HG03103 (cell line): ENCODE measurements around the gene CITED4.

Experiments
- ATAC-seq: cut with Tn5 transposase; IDR thresholded peaks from one replicate; pipeline ENCODE4 v1.9.1; 2021; ENCODE audit warnings: low read depth; ENCODE audit not compliant: unreplicated experiment

Gene CITED4

DNA sequence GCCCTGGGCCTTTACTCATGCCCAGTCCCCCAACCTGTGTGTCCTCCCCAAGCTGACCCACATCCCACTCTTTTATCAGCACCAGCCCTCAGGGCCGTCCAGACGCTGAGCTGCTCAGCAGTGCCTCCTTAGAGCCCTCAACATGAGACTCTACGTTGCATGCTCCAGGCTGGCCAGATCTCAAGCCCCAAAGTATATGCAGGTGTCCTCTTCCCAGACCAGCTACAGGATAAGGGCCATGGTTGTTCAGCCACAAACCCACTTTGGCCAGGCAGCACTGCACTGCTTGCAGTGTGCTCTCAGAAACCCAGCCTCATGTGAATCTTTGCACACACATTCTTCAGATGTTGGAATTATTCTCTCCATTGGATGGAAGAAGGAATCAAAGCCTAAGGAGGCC, 6.0 kb downstream of the CITED4 start:
- ATAC-seq = no peak

DNA sequence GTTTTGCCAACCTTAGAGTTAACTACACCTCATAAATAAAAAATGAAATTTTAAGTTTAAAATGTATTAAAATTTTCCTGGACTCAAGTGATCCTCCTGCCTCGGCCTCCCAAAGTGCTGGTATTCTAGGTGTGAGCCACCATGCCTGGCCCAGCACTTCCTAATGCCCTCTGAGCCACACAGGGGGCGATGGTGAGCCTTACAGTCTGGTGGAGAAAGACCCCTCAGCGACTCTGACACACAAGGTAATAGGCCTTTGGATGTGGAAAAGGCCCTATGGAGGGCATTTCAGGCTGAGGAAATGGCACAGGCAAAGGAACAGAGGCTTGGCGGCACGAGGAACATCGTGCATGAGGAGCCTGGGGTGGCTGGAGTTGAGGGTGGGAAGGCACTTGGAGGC, 6.7 kb downstream of the CITED4 start:
- no peak for ATAC-seq

DNA sequence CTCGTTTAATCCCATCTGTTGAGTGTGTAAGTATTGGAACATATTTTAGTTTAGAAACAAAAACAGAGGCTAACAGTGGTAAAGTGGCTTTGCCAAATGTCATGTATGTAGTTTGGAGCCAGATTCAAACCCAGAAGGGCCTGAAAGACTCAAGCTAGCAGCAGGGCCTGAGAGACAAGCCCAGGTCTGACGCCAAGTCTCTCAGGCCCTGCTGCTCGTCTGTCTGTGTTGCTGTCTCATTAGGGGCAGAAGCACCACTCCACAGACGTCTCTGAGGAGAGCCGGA, 8.3 kb downstream of the CITED4 start:
- ATAC-seq = no peak

DNA sequence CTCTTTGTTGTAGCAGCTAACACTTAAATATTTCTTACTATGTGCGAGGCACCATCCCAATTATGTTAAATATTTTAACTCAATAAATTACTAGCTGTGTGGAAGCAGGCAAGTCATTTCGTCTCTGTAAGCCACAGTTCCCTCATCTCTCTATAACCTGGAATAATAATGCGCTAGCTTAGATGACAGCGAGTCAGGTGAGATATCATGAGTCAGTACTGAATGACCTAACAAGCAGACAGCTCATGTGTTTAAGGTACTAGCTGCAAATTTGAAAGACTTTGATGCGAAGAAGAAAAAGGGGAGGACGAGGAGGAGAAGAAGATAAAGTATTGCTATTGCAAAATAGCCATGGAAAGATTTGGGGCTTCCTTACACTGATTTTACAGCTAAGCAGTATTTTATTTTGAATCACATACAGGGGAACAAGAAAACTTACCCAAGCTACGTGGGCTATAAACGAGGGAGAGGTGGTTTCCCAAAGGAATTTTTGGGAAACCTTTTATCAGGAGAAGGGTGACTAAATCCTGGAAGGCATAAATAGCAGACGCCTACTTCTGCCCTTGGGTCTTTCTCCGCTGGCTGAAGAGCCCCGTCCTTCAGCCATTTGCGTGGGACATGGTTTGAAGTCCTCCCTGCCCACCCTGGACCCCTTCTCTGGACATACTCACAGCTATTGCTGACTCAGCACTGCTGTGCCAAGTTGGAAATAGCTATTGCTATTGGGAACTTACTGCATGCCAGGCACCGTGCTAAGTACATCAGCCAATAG, 8.9 kb downstream of the CITED4 start:
- no peak for ATAC-seq

DNA sequence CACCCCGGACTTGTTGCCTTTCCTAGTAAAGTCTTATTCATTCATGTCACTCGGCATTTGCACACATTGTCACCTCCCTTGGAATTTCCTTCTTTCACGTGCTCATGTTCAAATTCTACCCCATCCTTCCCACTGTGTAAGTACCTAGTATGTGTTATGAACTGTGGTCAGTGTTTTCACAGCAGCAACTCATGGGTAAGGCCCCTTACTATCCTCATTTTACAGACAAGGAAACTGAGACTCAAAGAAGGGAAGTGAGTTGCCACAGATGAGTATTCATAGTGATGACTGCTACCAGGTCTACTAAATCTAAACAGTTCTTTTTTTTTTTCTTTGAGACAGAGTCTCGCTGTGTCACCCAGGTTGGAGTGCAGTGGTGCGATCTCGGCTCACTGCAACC, 10.5 kb downstream of the CITED4 start:
- no peak for ATAC-seq

DNA sequence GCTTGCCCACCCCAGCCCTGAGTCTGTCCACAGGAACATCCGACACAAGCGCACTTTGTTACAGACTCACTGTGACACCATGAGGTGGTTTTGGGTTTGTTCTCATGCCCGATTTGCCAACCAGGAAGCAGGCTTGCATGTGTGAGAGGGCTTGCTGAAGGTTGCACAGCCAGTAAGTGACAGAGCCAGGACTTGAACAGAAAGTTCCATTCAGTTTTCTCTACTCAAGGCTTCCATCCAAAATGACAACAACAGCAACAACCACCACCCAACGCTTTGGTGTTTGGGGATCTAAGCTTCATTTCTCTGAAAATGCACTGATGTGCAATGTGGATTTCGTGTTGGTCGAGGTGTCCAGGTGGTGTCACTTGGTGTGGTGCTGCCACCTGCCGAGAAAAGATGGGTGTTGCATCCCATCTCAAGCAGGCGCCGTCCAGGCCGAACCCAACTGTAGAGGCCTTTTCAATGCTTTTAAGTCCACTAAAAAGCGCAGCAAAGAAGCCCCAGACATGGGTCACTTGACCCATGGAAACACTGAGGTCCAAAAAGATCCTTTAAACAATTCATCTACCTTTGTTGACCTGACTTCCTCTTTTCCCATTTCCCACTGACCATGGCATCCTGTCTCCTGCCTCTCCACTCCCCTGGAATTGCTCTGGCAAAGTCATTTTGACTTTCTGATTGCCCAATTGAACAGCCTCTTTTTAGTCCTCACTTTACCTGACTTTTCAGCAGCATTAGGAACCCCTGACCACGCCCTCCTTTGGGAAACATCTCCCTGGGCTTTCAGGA, 12.2 kb downstream of the CITED4 start:
- no peak for ATAC-seq

DNA sequence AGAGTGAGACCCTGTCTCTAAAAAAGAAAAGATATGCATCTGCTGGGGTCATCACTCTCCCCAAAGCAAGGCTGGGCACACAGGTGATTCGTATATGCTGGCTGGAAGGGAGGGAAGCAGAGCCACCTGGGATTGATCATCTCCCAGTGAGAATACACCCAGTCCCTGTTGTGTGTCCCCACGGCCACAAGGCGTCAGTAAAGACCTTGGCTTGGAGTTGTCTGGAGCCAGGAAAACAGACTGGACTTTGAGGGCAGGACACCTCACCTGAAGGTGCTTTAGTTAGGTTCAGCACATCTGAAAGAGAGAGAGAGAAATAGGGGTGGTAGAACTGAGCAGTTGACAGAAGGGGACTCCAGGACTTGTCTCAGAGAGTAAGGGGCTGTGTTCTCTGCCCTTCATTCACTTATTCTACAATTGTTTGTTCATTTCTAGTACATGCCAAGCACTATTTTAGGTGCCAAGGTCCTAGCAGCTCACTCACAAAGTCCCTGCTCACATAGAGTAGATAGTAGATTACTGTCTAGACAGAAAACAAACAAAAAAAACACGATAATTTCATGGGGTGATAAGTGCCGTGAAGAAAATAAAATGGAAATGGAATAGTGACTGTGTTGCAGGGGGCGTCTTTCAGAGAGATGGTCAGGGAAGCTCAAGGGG, 13.5 kb downstream of the CITED4 start:
- no peak for ATAC-seq

DNA sequence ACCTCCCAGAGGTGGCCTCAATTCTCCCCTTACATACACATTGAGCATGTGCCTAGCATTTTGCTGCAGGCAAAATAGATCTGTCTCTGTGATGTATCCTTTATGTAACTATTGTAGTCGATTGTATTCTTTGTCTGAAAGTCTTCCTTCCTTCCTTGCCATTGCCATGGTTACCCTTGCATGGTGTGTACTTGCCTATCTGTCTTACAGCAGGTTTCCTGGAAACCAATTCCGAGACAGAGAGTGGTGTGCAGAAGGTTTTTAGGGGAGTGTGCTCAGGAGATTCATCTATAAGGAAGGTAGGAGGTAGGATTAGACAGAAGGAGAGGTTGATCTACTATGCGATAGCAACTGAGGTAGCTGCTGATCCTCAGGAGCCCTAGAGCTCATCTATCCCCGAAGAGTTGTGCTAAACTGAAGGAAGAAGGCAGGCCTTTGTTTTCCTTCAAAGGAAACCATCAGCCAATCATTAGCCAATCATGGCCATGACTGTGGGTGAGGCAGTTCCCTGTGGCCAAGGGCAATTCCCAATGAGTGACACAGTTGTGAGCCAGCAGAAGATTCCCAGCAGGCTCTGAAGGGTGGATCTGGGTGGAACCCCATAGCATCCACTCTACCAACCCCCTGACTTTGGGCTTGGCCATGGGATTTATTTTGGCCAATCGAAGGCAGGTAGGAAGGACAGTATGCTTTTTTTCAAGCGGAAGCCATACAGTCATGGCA, 15.0 kb downstream of the CITED4 start:
- no peak for ATAC-seq

DNA sequence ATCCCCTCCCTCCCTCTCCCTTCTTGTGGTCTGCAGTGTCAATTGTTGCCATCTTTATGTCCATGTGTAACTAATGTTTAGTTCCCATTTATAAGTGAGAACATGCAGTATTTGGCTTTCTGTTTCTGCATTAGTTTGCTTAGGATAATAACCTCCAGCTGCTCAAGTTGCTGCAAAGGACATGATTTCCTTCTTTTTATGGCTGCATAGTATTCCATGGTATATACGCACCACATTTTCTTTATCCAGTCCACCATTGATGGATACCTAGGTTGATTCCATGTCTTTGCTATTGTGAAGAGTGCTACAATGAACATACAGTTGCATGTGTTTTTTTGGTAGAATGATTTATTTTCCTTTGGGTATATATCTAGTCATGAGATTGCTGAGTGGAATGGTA, 16.3 kb downstream of the CITED4 start:
- no peak for ATAC-seq

DNA sequence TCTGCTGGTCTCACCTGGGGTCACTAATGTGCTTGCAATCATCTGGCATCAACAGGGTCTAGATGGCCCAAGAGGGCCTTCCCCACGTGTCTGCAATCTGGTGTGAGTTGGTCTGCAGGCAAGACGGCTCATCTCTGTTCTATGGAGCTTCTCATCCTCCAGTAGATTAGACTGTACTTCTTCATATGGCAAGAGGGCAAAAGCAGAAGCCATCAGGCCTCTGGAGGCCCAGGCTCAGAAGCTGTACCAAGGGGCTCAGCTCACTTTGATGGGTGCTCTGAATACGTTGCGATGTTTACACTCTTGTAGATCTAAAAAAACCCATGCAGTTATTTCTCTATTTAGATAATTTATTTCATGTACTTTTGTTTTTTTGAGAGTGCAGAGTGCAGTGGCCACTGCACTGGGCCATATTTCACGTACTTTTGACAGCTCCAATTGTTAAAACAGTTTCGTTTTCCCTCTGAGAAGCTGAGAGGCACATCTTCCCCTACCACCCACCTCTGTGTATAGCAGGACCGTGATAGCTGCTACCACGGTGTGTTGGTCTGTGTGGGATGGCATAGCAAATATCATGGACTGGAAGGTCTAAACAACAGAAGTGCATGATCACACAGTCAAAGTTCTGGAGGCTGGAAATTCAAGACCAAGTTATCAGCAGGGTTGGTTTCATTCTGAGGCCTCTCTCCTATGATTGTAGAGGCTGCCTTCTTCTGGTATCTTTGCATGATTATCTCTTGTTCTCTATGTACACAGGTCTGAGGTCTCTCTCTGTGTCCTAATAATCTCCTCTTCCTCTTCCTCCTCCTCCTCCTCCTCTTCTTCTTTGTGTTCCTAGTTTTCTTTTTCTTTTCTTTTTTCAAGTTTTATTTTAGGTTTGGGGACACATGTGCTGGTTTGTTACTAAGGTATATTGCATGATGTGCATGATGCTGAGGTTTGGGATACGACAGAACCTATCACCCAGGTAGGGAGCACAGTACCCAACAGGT, 17.0 kb downstream of the CITED4 start:
- ATAC-seq = no peak

DNA sequence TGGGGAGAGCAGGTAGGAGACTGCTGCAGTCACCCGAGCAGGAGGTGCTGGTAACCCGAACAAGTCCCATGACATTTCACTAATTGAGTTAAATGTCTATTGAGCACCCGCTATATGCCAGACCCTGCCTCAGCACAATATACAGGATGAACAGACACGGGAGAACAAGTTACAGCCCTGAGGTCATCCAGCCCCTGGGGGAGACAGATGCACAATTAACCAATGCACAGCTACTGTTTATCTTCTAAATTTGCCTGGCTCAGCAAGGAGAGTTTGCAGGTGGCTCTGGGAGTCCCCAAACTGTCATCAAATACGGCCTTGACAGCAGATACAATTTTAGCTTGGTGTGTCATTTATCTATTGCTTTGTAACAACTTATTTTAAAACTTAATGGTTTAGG, 18.1 kb downstream of the CITED4 start:
- no peak for ATAC-seq

DNA sequence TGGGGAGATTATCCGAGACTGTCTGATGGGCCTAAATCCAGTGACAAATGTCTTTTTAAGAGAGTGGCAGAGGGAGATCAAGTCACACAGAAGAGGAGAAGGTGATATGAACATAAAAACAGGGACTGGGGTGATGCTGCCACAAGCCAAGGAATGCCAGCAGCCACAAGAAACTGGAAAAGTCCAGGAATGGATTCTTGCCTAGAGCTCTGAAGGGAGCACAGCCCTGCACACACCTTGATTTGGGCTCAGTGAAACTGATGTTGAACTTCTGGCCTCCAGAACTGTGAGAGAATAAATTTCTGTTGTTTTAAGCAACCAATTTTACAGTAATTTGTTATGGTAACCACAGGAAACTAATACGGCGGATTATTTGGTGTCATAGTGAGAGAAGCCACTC, 19.5 kb downstream of the CITED4 start:
- ATAC-seq = no peak

DNA sequence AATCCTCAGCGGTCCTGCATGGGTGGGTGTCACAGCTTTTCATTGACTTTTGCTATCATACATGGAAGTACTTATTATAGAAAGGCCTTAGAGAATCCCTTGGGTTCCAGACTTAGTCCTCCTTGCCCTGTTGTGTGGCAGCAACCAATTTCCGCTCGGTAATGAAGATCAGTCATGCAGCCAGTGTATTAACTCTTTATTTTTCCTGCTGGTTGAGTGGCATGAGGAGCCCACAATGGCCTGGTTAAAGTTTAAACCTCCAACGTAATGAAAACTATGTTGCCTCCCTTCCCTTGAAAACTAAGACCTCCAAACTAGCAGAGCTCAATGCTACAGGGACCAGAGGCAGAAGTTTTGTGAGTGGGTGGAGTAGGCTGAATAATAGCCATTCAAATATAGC, 20.0 kb downstream of the CITED4 start:
- no peak for ATAC-seq

DNA sequence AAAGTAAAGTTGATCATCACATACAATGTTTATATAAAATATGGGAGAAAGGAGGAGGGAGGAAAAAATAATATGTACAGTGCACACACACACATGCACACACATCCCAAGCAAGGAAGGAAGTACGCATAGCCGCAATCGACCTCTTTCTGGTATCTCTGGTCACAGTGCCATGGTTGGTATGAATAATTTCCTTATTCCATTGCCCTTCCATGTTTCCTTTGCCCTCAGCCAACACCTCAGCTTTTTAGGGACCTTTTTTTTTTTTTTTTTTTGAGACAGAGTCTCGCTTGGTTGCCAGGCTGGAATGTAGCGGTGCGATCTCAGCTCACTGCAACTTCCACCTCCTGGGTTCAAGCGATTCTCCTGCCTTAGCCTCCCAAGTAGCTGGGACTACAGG, 20.6 kb downstream of the CITED4 start:
- no peak for ATAC-seq

DNA sequence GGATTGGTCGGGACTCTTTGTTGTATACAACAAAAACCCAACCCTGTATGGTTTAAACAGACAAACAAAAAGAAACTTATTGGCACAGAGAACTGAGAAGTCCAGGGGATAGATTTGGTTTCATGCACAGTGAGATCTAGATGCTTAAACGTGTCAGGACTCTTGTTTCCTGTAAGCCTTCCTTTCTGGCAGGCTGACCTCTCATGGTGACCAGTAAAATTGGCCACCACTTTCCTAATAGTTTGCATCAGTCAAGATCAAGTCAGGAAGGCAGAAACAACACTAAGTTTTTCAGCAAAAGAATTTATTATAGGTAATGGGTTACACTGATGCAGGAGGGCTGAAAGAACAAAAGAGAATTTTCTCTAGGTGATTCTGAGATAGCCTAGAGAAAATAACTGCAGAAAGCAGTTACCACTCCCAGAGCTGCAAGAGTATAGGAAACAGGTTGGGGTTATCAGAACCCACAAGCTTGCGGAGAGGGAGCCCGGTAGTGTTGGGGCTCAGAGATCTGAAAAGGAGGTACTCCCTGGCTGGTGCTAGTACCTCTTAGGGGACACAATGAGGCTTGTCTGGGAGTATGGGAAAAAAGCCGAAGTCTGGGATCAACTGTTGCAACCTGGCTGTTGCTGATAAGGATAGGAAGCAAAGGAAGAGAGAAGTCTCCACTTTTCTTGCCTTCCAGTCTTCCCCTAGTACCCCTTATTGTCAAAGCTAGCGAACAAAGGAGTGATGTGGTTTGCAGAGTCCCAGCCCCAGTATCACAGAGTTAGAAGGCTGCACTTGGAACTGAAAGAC, 21.4 kb downstream of the CITED4 start:
- no peak for ATAC-seq

DNA sequence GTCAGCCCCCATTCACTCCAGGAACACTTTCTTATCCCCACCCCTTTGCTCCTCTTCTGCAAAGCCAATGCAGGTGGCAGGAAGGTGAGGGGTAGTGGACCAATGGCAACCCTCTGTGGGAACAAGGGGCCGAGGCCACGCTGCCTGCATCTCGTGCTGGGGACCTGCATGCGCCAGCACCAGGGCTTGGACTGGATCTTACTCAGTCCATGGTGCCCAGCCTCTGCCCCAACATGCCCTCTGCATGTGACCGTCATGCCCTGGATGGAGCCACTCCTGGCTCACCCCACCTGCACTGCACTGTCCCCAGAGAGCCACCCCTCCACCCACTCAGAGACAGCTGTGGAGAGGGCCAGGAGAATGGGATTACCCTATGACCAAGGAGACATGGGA, 22.2 kb downstream of the CITED4 start:
- no peak for ATAC-seq

DNA sequence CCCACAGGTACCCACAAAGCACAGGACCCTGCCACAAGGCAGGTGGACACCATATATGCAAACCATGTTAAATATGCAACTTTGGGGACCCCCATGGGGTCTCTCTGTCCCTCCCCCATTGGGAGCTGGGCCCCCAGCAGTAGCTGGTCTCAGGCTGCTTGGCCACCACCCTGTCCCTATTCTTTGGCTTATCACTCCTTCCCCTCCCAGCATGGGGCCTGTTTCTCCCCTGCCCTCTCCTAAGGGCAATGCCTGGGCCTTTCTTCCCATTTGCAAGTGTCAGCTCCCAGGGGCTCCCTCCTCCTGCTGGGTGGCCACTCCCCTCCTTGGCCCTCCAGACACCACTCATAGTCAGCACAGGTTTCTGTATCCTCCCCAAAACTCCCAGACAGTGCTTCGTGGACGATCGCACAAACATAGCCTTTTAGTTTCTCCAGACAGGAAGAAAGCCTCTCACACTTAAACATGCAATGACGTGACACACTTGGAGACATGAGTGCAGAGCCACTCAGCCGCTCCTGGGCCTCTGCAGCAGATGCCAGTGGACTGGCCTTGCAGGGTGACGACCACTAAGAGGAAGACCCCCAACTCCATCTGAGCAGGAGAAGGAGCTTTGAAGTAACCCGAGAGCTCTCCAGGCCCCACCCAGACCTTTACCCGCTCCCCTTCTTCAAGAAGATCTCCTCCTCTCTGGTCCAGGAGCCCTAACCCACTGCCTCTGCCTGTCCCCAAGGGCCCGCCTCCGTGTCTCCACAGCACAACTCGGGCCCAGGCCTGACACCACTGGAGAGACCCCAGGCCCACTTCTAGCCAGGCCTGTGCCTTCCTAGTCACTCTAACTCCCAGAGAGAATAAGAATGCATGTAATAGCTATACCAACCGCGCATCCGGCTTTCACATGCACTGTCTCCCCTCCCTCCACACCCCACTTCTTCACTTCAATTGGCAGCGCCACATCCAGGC, 22.9 kb downstream of the CITED4 start:
- no peak for ATAC-seq
